SU-DHL-6 (cell line): Measurements from ENCODE around the gene MTCL1.

Experiments
- EZH2phosphoT487 ChIP-seq: fragments of 200-600 bp; sonication (generic), shearing (Covaris generic); conservative IDR thresholded peaks from 2 replicates; pipeline ENCODE4 v1.6.1; 2018; ENCODE audit warnings: mild to moderate bottlenecking, antibody characterized with exemption, low read length, moderate library complexity, mixed read lengths
- TF ChIP-seq, protein P1 (sequence below): fragments of 200-600 bp; sonication (generic); IDR thresholded peaks from one replicate; pipeline ENCODE4 v1.5.1; 2017; ENCODE audit warnings: antibody characterized with exemption, mild to moderate bottlenecking, low read length, moderate library complexity; ENCODE audit not compliant: insufficient read depth, poor library complexity, severe bottlenecking

DNA sequence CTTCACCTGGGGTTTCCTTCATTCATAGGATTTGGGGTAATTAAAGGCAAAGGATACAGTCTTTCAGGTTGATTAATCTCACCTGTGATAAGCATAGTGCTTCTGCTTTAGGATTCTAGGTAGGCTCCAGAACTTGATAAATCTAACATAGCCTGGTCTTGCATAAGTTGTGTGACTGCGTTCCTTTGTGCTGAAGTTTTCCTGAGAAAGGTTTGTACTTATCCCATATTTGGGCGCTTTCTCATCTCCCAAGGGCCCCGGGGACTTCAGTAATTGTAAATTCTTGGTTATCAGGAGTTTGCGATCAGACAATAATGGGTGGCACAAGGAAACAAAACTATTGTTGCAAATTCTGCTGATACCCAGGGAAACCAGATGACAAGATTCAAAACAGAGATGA lies 53.1 kb downstream of the MTCL1 start:
- TF ChIP-seq, protein P1, sequence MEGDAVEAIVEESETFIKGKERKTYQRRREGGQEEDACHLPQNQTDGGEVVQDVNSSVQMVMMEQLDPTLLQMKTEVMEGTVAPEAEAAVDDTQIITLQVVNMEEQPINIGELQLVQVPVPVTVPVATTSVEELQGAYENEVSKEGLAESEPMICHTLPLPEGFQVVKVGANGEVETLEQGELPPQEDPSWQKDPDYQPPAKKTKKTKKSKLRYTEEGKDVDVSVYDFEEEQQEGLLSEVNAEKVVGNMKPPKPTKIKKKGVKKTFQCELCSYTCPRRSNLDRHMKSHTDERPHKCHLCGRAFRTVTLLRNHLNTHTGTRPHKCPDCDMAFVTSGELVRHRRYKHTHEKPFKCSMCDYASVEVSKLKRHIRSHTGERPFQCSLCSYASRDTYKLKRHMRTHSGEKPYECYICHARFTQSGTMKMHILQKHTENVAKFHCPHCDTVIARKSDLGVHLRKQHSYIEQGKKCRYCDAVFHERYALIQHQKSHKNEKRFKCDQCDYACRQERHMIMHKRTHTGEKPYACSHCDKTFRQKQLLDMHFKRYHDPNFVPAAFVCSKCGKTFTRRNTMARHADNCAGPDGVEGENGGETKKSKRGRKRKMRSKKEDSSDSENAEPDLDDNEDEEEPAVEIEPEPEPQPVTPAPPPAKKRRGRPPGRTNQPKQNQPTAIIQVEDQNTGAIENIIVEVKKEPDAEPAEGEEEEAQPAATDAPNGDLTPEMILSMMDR = no peak
- TF ChIP-seq EZH2phosphoT487 = no peak
